Measurements from ENCODE around the gene PPP6R2.
"Not testable (repeated sequence)": the region's sequence is repeated elsewhere in the genome, so short reads cannot be mapped to it uniquely, and the experiment has no call there.

Gene PPP6R2

GRCh38 chr22:50408311-50408710, 65.2 kb downstream of the PPP6R2 start:
- Histone ChIP-seq H3K36me3 (replicated peaks in 1 of 2; ENCODE audit: control insufficient read depth in 2 of 2, insufficient read depth in 2 of 2, low read length in 2 of 2) (peaks cover 19 to 66% of the 10 kb centered on the region in 2 donors), H3K4me1 (ENCODE audit: control insufficient read depth in 2 of 2, insufficient read depth in 1 of 2, low read depth in 1 of 2, low read length in 2 of 2) (no peaks in the 10 kb centered on the region), H2AK5ac (ENCODE audit: low read depth, low read length) (no peak overlapping the region), H4K8ac (ENCODE audit: low read depth, low read length) (no peak overlapping the region), H2AFZ (ENCODE audit: low read length) (no peak overlapping the region), H3K23ac (ENCODE audit: low read depth, low read length, poor library complexity) (no peak overlapping the region), H2BK5ac (ENCODE audit: low read length) (no peak overlapping the region), H4K91ac (ENCODE audit: low read depth, low read length, poor library complexity) (no peak overlapping the region), H2BK12ac (ENCODE audit: low read length) (no peak overlapping the region), H3K4me3 (ENCODE audit: low read length in 2 of 2) (peak overlapping the region in 1 of 2 donors; percentile 71), H3K18ac (ENCODE audit: low read length) (no peak overlapping the region), H3K9me3 (replicated peaks in 1 of 2; ENCODE audit: control insufficient read depth in 2 of 2, insufficient read depth in 1 of 2, low read depth in 1 of 2, low read length in 2 of 2) (peaks cover 0 to 3% of the 10 kb centered on the region in 2 donors), H3K14ac (ENCODE audit: low read length) (no peak overlapping the region), H3K4ac (ENCODE audit: low read length) (no peak overlapping the region), H3K79me1 (ENCODE audit: low read depth, low read length) (peaks cover 8% of the 10 kb centered on the region), H2BK15ac (ENCODE audit: low read length) (no peak overlapping the region), H2BK120ac (ENCODE audit: low read depth, low read length) (no peak overlapping the region), H3K27me3 (ENCODE audit: control insufficient read depth in 3 of 3, insufficient read depth in 3 of 3, low read depth in 1 of 3, low read length in 3 of 3) (no peaks in the 10 kb centered on the region), H3K9ac (ENCODE audit: low read depth, low read length, poor library complexity) (no peak overlapping the region), H3K4me2 (ENCODE audit: insufficient read depth, low read length, poor library complexity, severe bottlenecking) (no peak overlapping the region), H3K27ac (replicated peaks; ENCODE audit: low read length) (no peak overlapping the region)
- WGBS, 2 donors (ENCODE audit: extremely low coverage in 2 of 2, insufficient read length in 2 of 2, insufficient replicate concordance in 1 of 2), result no CpG with 5 or more reads among the region's 13 CpGs
- no peak for DNase-seq (ENCODE audit: low spot score)

- not testable (repeated sequence) for H3K4me2 ChIP-seq (ENCODE audit: insufficient read depth, low read length, poor library complexity, severe bottlenecking); H3K14ac ChIP-seq (ENCODE audit: low read length); H3K4me1 ChIP-seq (ENCODE audit: control insufficient read depth in 2 of 2, insufficient read depth in 1 of 2, low read depth in 1 of 2, low read length in 2 of 2); H2BK120ac ChIP-seq (ENCODE audit: low read depth, low read length); H3K4ac ChIP-seq (ENCODE audit: low read length); H3K9ac ChIP-seq (ENCODE audit: low read depth, low read length, poor library complexity); H3K18ac ChIP-seq (ENCODE audit: low read length); H3K4me3 ChIP-seq (ENCODE audit: low read length in 2 of 2); H3K27ac ChIP-seq (replicated peaks; ENCODE audit: low read length); H2BK15ac ChIP-seq (ENCODE audit: low read length); H3K23ac ChIP-seq (ENCODE audit: low read depth, low read length, poor library complexity); DNase-seq (ENCODE audit: low spot score); H2AFZ ChIP-seq (ENCODE audit: low read length); H2BK5ac ChIP-seq (ENCODE audit: low read length); H3K27me3 ChIP-seq (ENCODE audit: control insufficient read depth in 3 of 3, insufficient read depth in 3 of 3, low read depth in 1 of 3, low read length in 3 of 3); H3K9me3 ChIP-seq (replicated peaks in 1 of 2; ENCODE audit: control insufficient read depth in 2 of 2, insufficient read depth in 1 of 2, low read depth in 1 of 2, low read length in 2 of 2); H4K91ac ChIP-seq (ENCODE audit: low read depth, low read length, poor library complexity); H2AK5ac ChIP-seq (ENCODE audit: low read depth, low read length); H4K8ac ChIP-seq (ENCODE audit: low read depth, low read length); H2BK12ac ChIP-seq (ENCODE audit: low read length); H3K79me1 ChIP-seq (ENCODE audit: low read depth, low read length)
- WGBS, 2 donors (ENCODE audit: extremely low coverage in 2 of 2, insufficient read length in 2 of 2, insufficient replicate concordance in 1 of 2), result no CpG with 5 or more reads among the region's 9 CpGs
- peaks cover 20 to 67% of the 10 kb centered on the region in 2 donors for H3K36me3 ChIP-seq (replicated peaks in 1 of 2; ENCODE audit: control insufficient read depth in 2 of 2, insufficient read depth in 2 of 2, low read length in 2 of 2)
Measured at GRCh38 chr22:50408954-50409353, 65.8 kb downstream of the PPP6R2 start.

GRCh38 chr22:50414476-50415248, 71.5 kb downstream of the PPP6R2 start:
- Histone ChIP-seq H3K79me1 (ENCODE audit: low read depth, low read length) (peaks cover 5% of the 10 kb centered on the region), H3K36me3 (replicated peaks in 1 of 2; ENCODE audit: control insufficient read depth in 2 of 2, insufficient read depth in 2 of 2, low read length in 2 of 2) (peaks cover 48 to 85% of the 10 kb centered on the region in 2 donors), H3K4me2 (ENCODE audit: insufficient read depth, low read length, poor library complexity, severe bottlenecking) (no peak overlapping the region), H3K4me3 (ENCODE audit: low read length in 2 of 2) (no peak overlapping the region), H3K9me3 (replicated peaks in 1 of 2; ENCODE audit: control insufficient read depth in 2 of 2, insufficient read depth in 1 of 2, low read depth in 1 of 2, low read length in 2 of 2) (no peaks in the 10 kb centered on the region), H3K18ac (ENCODE audit: low read length) (no peak overlapping the region), H3K9ac (ENCODE audit: low read depth, low read length, poor library complexity) (no peak overlapping the region), H3K14ac (ENCODE audit: low read length) (no peak overlapping the region), H2BK120ac (ENCODE audit: low read depth, low read length) (no peak overlapping the region), H4K8ac (ENCODE audit: low read depth, low read length) (no peak overlapping the region), H4K91ac (ENCODE audit: low read depth, low read length, poor library complexity) (no peak overlapping the region), H2AFZ (ENCODE audit: low read length) (no peak overlapping the region), H3K4ac (ENCODE audit: low read length) (no peak overlapping the region), H2BK15ac (ENCODE audit: low read length) (no peak overlapping the region), H3K23ac (ENCODE audit: low read depth, low read length, poor library complexity) (peak overlapping the region; percentile 47), H2BK5ac (ENCODE audit: low read length) (no peak overlapping the region), H2BK12ac (ENCODE audit: low read length) (no peak overlapping the region), H3K4me1 (ENCODE audit: control insufficient read depth in 2 of 2, insufficient read depth in 1 of 2, low read depth in 1 of 2, low read length in 2 of 2) (no peaks in the 10 kb centered on the region), H3K27me3 (ENCODE audit: control insufficient read depth in 3 of 3, insufficient read depth in 3 of 3, low read depth in 1 of 3, low read length in 3 of 3) (no peaks in the 10 kb centered on the region), H3K27ac (replicated peaks; ENCODE audit: low read length) (no peak overlapping the region), H2AK5ac (ENCODE audit: low read depth, low read length) (no peak overlapping the region)
- no peak for DNase-seq (ENCODE audit: low spot score)
- WGBS, 2 donors (ENCODE audit: extremely low coverage in 2 of 2, insufficient read length in 2 of 2, insufficient replicate concordance in 1 of 2), result no CpG with 5 or more reads among the region's 31 CpGs

GRCh38 chr22:50415426-50415825, 72.3 kb downstream of the PPP6R2 start:
- no CpG with 5 or more reads among the region's 12 CpGs for WGBS, 2 donors (ENCODE audit: extremely low coverage in 2 of 2, insufficient read length in 2 of 2, insufficient replicate concordance in 1 of 2)
- peaks cover 6% of the 10 kb centered on the region for H3K79me1 ChIP-seq (ENCODE audit: low read depth, low read length)
- no peaks in the 10 kb centered on the region for H3K4me1 ChIP-seq (ENCODE audit: control insufficient read depth in 2 of 2, insufficient read depth in 1 of 2, low read depth in 1 of 2, low read length in 2 of 2)
- no peak overlapping the region for H3K9ac ChIP-seq (ENCODE audit: low read depth, low read length, poor library complexity)
- no peak overlapping the region for H2AK5ac ChIP-seq (ENCODE audit: low read depth, low read length)
- H2AFZ ChIP-seq (ENCODE audit: low read length), result no peak overlapping the region
- H4K91ac ChIP-seq (ENCODE audit: low read depth, low read length, poor library complexity), result no peak overlapping the region
- no peak overlapping the region for H3K27ac ChIP-seq (replicated peaks; ENCODE audit: low read length)
- H4K8ac ChIP-seq (ENCODE audit: low read depth, low read length), result no peak overlapping the region
- H2BK15ac ChIP-seq (ENCODE audit: low read length), result no peak overlapping the region
- H3K4ac ChIP-seq (ENCODE audit: low read length), result no peak overlapping the region
- H3K18ac ChIP-seq (ENCODE audit: low read length), result no peak overlapping the region
- H3K4me3 ChIP-seq (ENCODE audit: low read length in 2 of 2), result no peak overlapping the region
- no peak overlapping the region for H3K14ac ChIP-seq (ENCODE audit: low read length)
- no peaks in the 10 kb centered on the region for H3K9me3 ChIP-seq (replicated peaks in 1 of 2; ENCODE audit: control insufficient read depth in 2 of 2, insufficient read depth in 1 of 2, low read depth in 1 of 2, low read length in 2 of 2)
- H2BK12ac ChIP-seq (ENCODE audit: low read length), result no peak overlapping the region
- H3K27me3 ChIP-seq (ENCODE audit: control insufficient read depth in 3 of 3, insufficient read depth in 3 of 3, low read depth in 1 of 3, low read length in 3 of 3), result no peaks in the 10 kb centered on the region
- no peak for DNase-seq (ENCODE audit: low spot score)
- H3K4me2 ChIP-seq (ENCODE audit: insufficient read depth, low read length, poor library complexity, severe bottlenecking), result no peak overlapping the region
- H3K23ac ChIP-seq (ENCODE audit: low read depth, low read length, poor library complexity), result no peak overlapping the region
- H3K36me3 ChIP-seq (replicated peaks in 1 of 2; ENCODE audit: control insufficient read depth in 2 of 2, insufficient read depth in 2 of 2, low read length in 2 of 2), result peaks cover 53 to 90% of the 10 kb centered on the region in 2 donors
- H2BK120ac ChIP-seq (ENCODE audit: low read depth, low read length), result no peak overlapping the region
- no peak overlapping the region for H2BK5ac ChIP-seq (ENCODE audit: low read length)

Measured in neuronal stem cell (in vitro differentiated cells).